ENCODE measurements around the gene KLHDC4. TPM values are rescaled to one million over a fixed set of nuclear protein-coding genes. Genes with fewer than 3 reads are reported as not detected.

KLHDC4 gene
- total and polyA plus RNA-seq, 2 experiments from 2014 or later, result 23.0 to 41.1 TPM

GRCh38 chr16:87692176-87692575 lies 73.6 kb downstream of the KLHDC4 start (continued):
- no peak for TF ChIP-seq CREB1 (CRISPR knock-in tag; IDR thresholded peaks at IDR 0.05; ENCODE audit: low read depth)
- no peak for TF ChIP-seq NANOG (IDR thresholded peaks at IDR 0.05; ENCODE audit: borderline replicate concordance)
- no peak for TF ChIP-seq CTCF (conservative IDR thresholded peaks at IDR 0.05; ENCODE audit: low read depth in 2 of 2)
- TF ChIP-seq POLR2AphosphoS5 (IDR thresholded peaks at IDR 0.05; ENCODE audit: low read depth), result no peak; the same call in 1 of the 2 replicates
- no peak for TF ChIP-seq EZH2 (IDR thresholded peaks at IDR 0.05; ENCODE audit: low read depth, unreplicated experiment)

- H3K9me2 ChIP-seq (ENCODE audit: insufficient read depth), result no peaks in the 10 kb centered on the region
- Mint-ChIP-seq H3K27ac (peak overlapping the region; percentile 68; the same call in 1 of the 2 replicates), H3K4me1 (no peaks in the 10 kb centered on the region), H3K27me3 (ENCODE audit: insufficient read depth, low read depth, poor library complexity) (peaks cover 27% of the 10 kb centered on the region), H3K36me3 (ENCODE audit: low read depth) (peaks cover 13% of the 10 kb centered on the region; the same call in 2 of the 3 replicates), H3K4me3 (no peak overlapping the region), H3K9me3 (no peaks in the 10 kb centered on the region)
- no peaks in the 10 kb centered on the region for H3K79me2 ChIP-seq (replicated peaks; ENCODE audit: insufficient read depth)
- ATAC-seq (no peak), DNase-seq (ENCODE audit: low spot score) (no peak)
- no peak overlapping the region for H3K4me3 ChIP-seq
- no peaks in the 10 kb centered on the region; the same call in 1 of the 2 replicates for H4K20me1 ChIP-seq (replicated peaks; ENCODE audit: insufficient read depth)
- no peak overlapping the region for H3K27ac ChIP-seq (ENCODE audit: low read depth)
- no peak overlapping the region for H3K4me2 ChIP-seq
- no peaks in the 10 kb centered on the region for H3K27me3 ChIP-seq (ENCODE audit: insufficient read depth)
- H2AFZ ChIP-seq, result no peak overlapping the region
- H3K4me1 ChIP-seq (ENCODE audit: insufficient read depth), result no peaks in the 10 kb centered on the region
- no peaks in the 10 kb centered on the region for H3F3A ChIP-seq (replicated peaks; ENCODE audit: low read depth)
- H3K36me3 ChIP-seq (ENCODE audit: insufficient read depth), result no peaks in the 10 kb centered on the region; the same call in 1 of the 2 replicates
- TF ChIP-seq ETS1 (IDR thresholded peaks at IDR 0.05), result no peak
- TF ChIP-seq ZNF114 (CRISPR knock-in tag; IDR thresholded peaks at IDR 0.05), result no peak
- no peak for TF ChIP-seq ZNF462 (CRISPR knock-in tag; IDR thresholded peaks at IDR 0.05)
- no peak for TF ChIP-seq POLR2AphosphoS5 (IDR thresholded peaks at IDR 0.05; ENCODE audit: low read depth)
- no peak for TF ChIP-seq ZNF331 (CRISPR knock-in tag; IDR thresholded peaks at IDR 0.05; ENCODE audit: low read depth)
- TF ChIP-seq NANOG (IDR thresholded peaks at IDR 0.05; ENCODE audit: borderline replicate concordance), result no peak
- TF ChIP-seq REST (IDR thresholded peaks at IDR 0.05; ENCODE audit: unreplicated experiment), result no peak
- TF ChIP-seq CREB1 (CRISPR knock-in tag; IDR thresholded peaks at IDR 0.05; ENCODE audit: low read depth), result no peak
- no peak for TF ChIP-seq EZH2phosphoT487 (IDR thresholded peaks at IDR 0.05; ENCODE audit: unreplicated experiment)
- no peak for TF ChIP-seq JUNB (IDR thresholded peaks at IDR 0.05; ENCODE audit: unreplicated experiment)
- no peak for TF ChIP-seq STAT1 (IDR thresholded peaks at IDR 0.05; ENCODE audit: unreplicated experiment)
Observed at GRCh38 chr16:87691686-87692079, 74.1 kb downstream of the KLHDC4 start.

Measured in GM23338 (cell line).